Smooth muscle cell (in vitro differentiated cells): ENCODE data around the gene CABP4. TPM values are rescaled to one million over a fixed set of nuclear protein-coding genes. Genes with fewer than 3 reads are reported as not detected.
A peak's percentile ranks its signal among the peaks of the same experiment; 100 is the strongest.
"Not testable (repeated sequence)": the region's sequence is repeated elsewhere in the genome, so short reads cannot be mapped to it uniquely, and the experiment has no call there.

Experiments
- DNase-seq: peaks from one replicate; lab custom pipeline; 2025; ENCODE audit not compliant: unreplicated experiment; lab: John Stamatoyannopoulos, UW
- H2AFZ ChIP-seq: fragments of 200-600 bp; sonication (generic); 2 replicates; pipeline ENCODE4 v1.6.0; 2016; ENCODE audit warnings: antibody characterized with exemption, low read depth, mild to moderate bottlenecking
- H3F3A ChIP-seq: fragments of 200-600 bp; sonication (generic); 2 replicates; pipeline ENCODE4 v1.6.0; 2017; ENCODE audit warnings: antibody characterized with exemption, low read depth
- H3K27ac ChIP-seq: fragments of 200-600 bp; sonication (generic); 2 replicates; pipeline ENCODE4 v1.5.1; 2016; ENCODE audit warnings: low read depth, mild to moderate bottlenecking
- H3K27me3 ChIP-seq: fragments of 200-600 bp; sonication (generic); 2 replicates; pipeline ENCODE4 v1.6.1; 2016; ENCODE audit warnings: low read depth, mild to moderate bottlenecking
- H3K36me3 ChIP-seq: fragments of 200-600 bp; sonication (generic); 2 replicates; pipeline ENCODE4 v1.5.1; 2016; ENCODE audit warnings: low read depth
- H3K4me1 ChIP-seq: fragments of 200-600 bp; sonication (generic); 2 replicates; pipeline ENCODE4 v1.5.1; 2016; ENCODE audit warnings: low read depth
- H3K4me2 ChIP-seq: fragments of 200-600 bp; sonication (generic); 2 replicates; pipeline ENCODE4 v1.6.0; 2016; ENCODE audit warnings: mild to moderate bottlenecking
- H3K4me3 ChIP-seq: fragments of 200-600 bp; sonication (generic); 2 replicates; pipeline ENCODE4 v1.5.1; 2016; ENCODE audit warnings: mild to moderate bottlenecking
- H3K79me2 ChIP-seq: fragments of 200-600 bp; sonication (generic); 2 replicates; pipeline ENCODE4 v1.6.0; 2016; ENCODE audit warnings: low read depth, mild to moderate bottlenecking
- H3K9ac ChIP-seq: fragments of 200-600 bp; sonication (generic); 2 replicates; pipeline ENCODE4 v1.6.0; 2016; ENCODE audit warnings: low read depth
- H3K9me3 ChIP-seq: fragments of 200-600 bp; sonication (generic); replicated peaks from 2 replicates; pipeline ENCODE4 v1.5.1; 2016; ENCODE audit warnings: low read depth
- H4K20me1 ChIP-seq: fragments of 200-600 bp; sonication (generic); 2 replicates; pipeline ENCODE4 v1.6.0; 2016; ENCODE audit warnings: low read depth
- WGBS: methylation state at CpG from one replicate; pipeline ENCODE4 v1.1.7; 2016; ENCODE audit warnings: low lambda C conversion rate; 5-methylcytosine and 5-hydroxymethylcytosine counted together
- polyA plus RNA-seq: library from polyadenylated mRNA; unstranded; fragments of >200 nt; fragmentation: Nextera tagmentation; extraction: Ambion mirVana; gene quantifications from 2 replicates; pipeline ENCODE4 v1.2.1, GENCODE V29; 2016
- total RNA-seq: library from RNA; depleted of rRNA; stranded (reverse); fragments of >200 nt; gene quantifications from 2 replicates; pipeline ENCODE4 v1.2.3, GENCODE V29; 2014
- TF ChIP-seq, protein P1 (sequence below): fragments of 200-600 bp; sonication (generic); IDR thresholded peaks from 2 replicates; pipeline ENCODE4 v1.5.1; 2017; ENCODE audit warnings: borderline replicate concordance, mild to moderate bottlenecking, antibody characterized with exemption; ENCODE audit not compliant: insufficient read depth, poor library complexity, severe bottlenecking

Gene CABP4
- total and polyA plus RNA-seq, 2 experiments from 2014 or later: not detected

GRCh38 chr11:67464411-67465188 lies 9.4 kb downstream of the CABP4 start:
- peak overlapping the region; percentile 86 for H3K4me2 ChIP-seq
- no peak overlapping the region for H2AFZ ChIP-seq
- peak overlapping the region; percentile 77 for H3K9ac ChIP-seq
- peak overlapping the region; percentile 50 for H3K4me3 ChIP-seq
- H3F3A ChIP-seq: peaks cover 3% of the 10 kb centered on the region
- DNase-seq: peak; percentile 50
- H3K79me2 ChIP-seq: peaks cover 4% of the 10 kb centered on the region
- no peaks in the 10 kb centered on the region for H3K27me3 ChIP-seq
- H3K4me1 ChIP-seq: peaks cover 3% of the 10 kb centered on the region
- no peaks in the 10 kb centered on the region for H3K9me3 ChIP-seq
- H3K27ac ChIP-seq: peak overlapping the region; percentile 92
- H4K20me1 ChIP-seq: no peaks in the 10 kb centered on the region
- H3K36me3 ChIP-seq: no peaks in the 10 kb centered on the region
- WGBS: 21% methylated on average over 42 of the region's 56 CpGs
- TF ChIP-seq, protein P1, sequence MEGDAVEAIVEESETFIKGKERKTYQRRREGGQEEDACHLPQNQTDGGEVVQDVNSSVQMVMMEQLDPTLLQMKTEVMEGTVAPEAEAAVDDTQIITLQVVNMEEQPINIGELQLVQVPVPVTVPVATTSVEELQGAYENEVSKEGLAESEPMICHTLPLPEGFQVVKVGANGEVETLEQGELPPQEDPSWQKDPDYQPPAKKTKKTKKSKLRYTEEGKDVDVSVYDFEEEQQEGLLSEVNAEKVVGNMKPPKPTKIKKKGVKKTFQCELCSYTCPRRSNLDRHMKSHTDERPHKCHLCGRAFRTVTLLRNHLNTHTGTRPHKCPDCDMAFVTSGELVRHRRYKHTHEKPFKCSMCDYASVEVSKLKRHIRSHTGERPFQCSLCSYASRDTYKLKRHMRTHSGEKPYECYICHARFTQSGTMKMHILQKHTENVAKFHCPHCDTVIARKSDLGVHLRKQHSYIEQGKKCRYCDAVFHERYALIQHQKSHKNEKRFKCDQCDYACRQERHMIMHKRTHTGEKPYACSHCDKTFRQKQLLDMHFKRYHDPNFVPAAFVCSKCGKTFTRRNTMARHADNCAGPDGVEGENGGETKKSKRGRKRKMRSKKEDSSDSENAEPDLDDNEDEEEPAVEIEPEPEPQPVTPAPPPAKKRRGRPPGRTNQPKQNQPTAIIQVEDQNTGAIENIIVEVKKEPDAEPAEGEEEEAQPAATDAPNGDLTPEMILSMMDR: no peak

- Histone ChIP-seq H3K36me3 (no peaks in the 10 kb centered on the region), H4K20me1 (no peaks in the 10 kb centered on the region), H3F3A (peaks cover 3% of the 10 kb centered on the region), H3K27me3 (no peaks in the 10 kb centered on the region), H3K9ac (peak overlapping the region; percentile 77), H3K4me1 (peaks cover 4% of the 10 kb centered on the region), H3K27ac (peak overlapping the region; percentile 92), H3K4me2 (peak overlapping the region; percentile 86), H2AFZ (no peak overlapping the region), H3K79me2 (peaks cover 4% of the 10 kb centered on the region), H3K9me3 (no peaks in the 10 kb centered on the region), H3K4me3 (peak overlapping the region; percentile 50)
- 40% methylated on average over 3 of the region's 3 CpGs for WGBS
- no peak for DNase-seq
- TF ChIP-seq, protein P1: no peak
Observed at GRCh38 chr11:67465189-67465510, 10.0 kb downstream of the CABP4 start.

GRCh38 chr11:67465530-67465929 lies 10.4 kb downstream of the CABP4 start:
- WGBS: 92% methylated on average over 2 of the region's 2 CpGs
- H3K4me2 ChIP-seq: peak overlapping the region; percentile 86
- peak overlapping the region; percentile 77 for H3K9ac ChIP-seq
- not testable (repeated sequence) for DNase-seq, H3F3A ChIP-seq, H3K79me2 ChIP-seq, H2AFZ ChIP-seq, H3K4me1 ChIP-seq, H4K20me1 ChIP-seq, H3K36me3 ChIP-seq, H3K9me3 ChIP-seq, H3K27me3 ChIP-seq
- H3K27ac ChIP-seq: peak overlapping the region; percentile 92
- peak overlapping the region; percentile 50 for H3K4me3 ChIP-seq

GRCh38 chr11:67466367-67466766 lies 11.2 kb downstream of the CABP4 start:
- over 99% methylated on average over 5 of the region's 5 CpGs for WGBS
- Histone ChIP-seq H3K4me1 (peaks cover 4% of the 10 kb centered on the region), H3K9ac (no peak overlapping the region), H3K36me3 (no peaks in the 10 kb centered on the region), H3K9me3 (no peaks in the 10 kb centered on the region), H3K4me3 (no peak overlapping the region), H3K27ac (no peak overlapping the region), H3F3A (peaks cover under 1% of the 10 kb centered on the region), H2AFZ (no peak overlapping the region), H3K27me3 (no peaks in the 10 kb centered on the region), H4K20me1 (no peaks in the 10 kb centered on the region), H3K79me2 (peaks cover 4% of the 10 kb centered on the region), H3K4me2 (no peak overlapping the region)
- no peak for DNase-seq
- TF ChIP-seq, protein P1: no peak
